ENCODE results near the gene CDH13.

DNA sequence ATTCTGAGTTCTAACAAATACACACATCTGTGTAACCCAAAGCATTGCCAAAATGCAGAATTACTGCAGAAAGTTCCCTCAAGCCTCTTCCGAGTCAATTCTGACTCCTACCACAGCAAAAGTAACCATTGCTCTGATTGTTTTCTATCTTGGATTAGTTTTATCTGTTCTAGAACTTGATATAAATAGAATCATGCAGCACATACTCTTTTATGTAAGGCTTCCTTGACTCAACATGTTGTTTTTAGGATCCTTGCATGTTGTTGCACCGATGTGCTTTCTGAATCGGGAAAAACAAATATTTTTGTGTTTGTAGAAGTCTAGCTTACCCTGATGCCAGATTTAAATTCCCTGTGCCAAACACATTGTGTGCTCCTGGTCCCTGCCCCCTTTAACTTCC, 140.4 kb downstream of the CDH13 start:
- no peak for TF ChIP-seq GATA2 (IDR thresholded peaks at IDR 0.05; ENCODE audit: low read depth, low read length)
- TF ChIP-seq GATA3 (IDR thresholded peaks at IDR 0.05; ENCODE audit: low read depth, low read length) = no peak

All from SH-SY5Y (cell line).